ENCODE measurements around the gene HMGXB4.

- TF ChIP-seq TAF1 (conservative IDR thresholded peaks at IDR 0.05) (no peak), CTCF (IDR thresholded peaks at IDR 0.05; ENCODE audit: low read depth, low read length, missing input control) (no peak), JUND (IDR thresholded peaks at IDR 0.05) (no peak), NR2F2 (IDR thresholded peaks at IDR 0.05) (no peak), FOXA1 (IDR thresholded peaks at IDR 0.05) (no peak), GABPA (IDR thresholded peaks at IDR 0.05 in 1 of 2, conservative IDR thresholded peaks at IDR 0.05 in 1 of 2) (no peak), HNF4G (IDR thresholded peaks at IDR 0.05) (no peak), EGR1 (IDR thresholded peaks at IDR 0.05; ENCODE audit: low read depth in 2 of 2) (no peak), RAD21 (IDR thresholded peaks at IDR 0.05) (no peak), HNF4A (conservative IDR thresholded peaks at IDR 0.05) (no peak), YY1 (IDR thresholded peaks at IDR 0.05) (no peak), REST (IDR thresholded peaks at IDR 0.05) (no peak)
Measured at GRCh38 chr22:35324067-35324466, 66.8 kb downstream of the HMGXB4 start.

All from liver (tissue), 3 donors.